DMS53 treated with DMSO at 0.1 percent for 48 hours (cell line): ENCODE data around the gene CYP26C1.

Experiments used
- DNase-seq: peaks from one replicate; lab custom pipeline; 2025; ENCODE audit not compliant: unreplicated experiment; lab: John Stamatoyannopoulos, UW

The CYP26C1 gene

DNA sequence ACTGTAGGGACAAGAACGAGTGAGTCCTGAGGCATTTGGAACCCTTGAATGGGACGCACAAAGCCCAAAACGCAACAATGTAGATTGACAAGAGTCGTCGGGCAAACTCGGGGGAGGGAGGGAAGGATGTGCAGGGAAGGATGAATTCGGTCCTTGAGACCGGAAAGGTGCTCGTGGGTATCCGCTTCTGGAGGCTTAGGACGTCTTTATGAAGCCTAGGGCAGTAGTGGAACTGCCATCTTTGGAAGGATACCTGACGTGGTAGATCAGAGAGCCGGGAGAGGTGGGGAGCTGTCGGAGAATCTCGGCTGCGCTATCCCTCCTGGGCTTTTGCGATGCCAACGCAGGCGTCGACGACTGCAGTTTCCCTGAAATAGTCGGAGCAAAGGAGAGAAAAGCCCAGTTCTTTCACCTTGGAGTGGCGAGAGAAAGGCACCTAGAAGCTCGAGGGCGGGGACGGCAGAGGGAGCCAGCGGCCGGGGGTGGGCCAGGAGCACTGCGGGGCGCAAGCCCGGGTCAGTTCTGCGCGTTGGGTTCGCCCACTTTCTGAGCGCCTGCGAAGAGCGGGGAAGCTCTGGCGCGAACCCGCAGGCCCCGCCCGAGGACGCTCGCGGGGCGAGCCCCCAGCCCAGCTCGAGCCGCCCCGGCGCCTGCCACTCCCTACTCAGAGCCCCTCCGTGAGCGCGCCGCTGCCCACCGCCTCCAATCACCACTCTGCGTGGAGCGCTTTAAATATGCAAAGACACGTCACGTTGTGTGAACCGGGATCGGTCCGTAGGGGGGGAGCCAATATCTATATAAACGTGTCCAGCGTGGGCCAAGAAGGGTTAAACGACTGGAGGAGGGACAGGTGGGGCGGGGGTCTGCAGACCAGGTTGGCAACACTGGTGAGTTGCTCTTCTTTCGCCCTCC, at the start of gene CYP26C1:
Gene CYP26C1, plus strand, starts transcription at position 824 of the 912 bp plus-strand sequence. CDS start 466 bp downstream, outside the sequence.
- DNase-seq = no peak

GRCh38 chr10:93015722-93016121, 44.9 kb upstream of the CYP26C1 start:
- no peak for DNase-seq

- no peak for DNase-seq
Observed at GRCh38 chr10:93023013-93023650, 37.5 kb upstream of the CYP26C1 start.

DNA sequence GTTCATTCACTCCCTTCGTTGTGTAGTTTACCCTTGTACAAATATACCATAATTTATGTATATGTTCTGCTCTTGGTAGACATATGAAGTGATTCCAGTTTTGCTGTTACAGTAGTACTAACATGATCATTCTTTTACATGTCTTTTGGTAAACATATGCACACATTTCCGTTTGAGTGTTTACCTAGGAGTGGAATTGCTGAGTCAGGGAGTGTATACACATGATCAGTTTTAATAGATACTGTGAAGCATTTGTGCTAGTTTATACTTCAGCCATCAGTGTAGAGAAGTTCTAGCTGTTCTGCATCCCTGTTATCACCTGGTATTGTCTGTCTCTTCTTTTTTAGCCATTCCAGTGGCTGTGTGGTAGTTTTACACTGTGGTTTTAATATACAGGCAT, 34.5 kb upstream of the CYP26C1 start:
- DNase-seq = no peak

- no peak for DNase-seq
Observed at GRCh38 chr10:93027508-93027907, 33.1 kb upstream of the CYP26C1 start.

GRCh38 chr10:93028883-93029282, 31.7 kb upstream of the CYP26C1 start:
- no peak for DNase-seq

DNA sequence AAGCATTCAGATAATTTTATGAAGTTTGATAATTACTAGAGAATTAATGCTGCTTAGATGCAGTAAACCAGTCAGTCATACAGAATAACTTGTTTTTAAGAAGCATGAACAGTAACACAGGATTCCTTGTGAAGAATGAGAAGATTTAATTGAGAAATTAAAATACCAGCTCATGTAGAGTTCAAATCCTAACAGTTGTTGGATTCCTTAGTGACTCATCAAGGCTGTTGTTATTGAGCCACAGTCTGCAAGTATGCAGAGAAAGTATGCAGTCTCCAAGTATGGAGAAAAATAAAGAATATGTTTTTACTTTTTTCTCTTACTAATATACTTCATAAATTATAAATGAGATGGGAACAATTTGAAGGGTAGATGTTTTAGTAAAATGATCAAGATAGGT, 30.2 kb upstream of the CYP26C1 start:
- DNase-seq = no peak

- DNase-seq = no peak
Observed at GRCh38 chr10:93032105-93032808, 28.3 kb upstream of the CYP26C1 start.

- DNase-seq = no peak
Observed at GRCh38 chr10:93032809-93033137, 27.8 kb upstream of the CYP26C1 start.

DNA sequence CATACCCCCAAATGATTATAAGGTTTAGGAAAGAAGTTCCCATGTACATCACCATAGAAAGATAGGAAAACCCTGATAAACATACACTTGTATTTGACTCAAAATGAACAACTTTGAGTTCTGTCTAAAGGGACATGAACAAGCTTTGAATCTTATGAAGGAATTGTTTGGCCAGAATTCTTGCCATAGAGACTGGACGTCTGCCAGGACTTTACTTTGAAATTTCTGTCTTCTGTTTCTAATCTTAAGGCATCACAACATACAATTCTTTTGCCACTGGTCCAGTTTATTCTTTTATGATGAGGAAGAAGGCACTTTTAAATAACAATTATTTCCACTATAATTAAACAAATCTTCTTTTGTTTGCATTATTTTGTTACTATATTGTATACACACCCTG, 26.2 kb upstream of the CYP26C1 start:
- no peak for DNase-seq

DNA sequence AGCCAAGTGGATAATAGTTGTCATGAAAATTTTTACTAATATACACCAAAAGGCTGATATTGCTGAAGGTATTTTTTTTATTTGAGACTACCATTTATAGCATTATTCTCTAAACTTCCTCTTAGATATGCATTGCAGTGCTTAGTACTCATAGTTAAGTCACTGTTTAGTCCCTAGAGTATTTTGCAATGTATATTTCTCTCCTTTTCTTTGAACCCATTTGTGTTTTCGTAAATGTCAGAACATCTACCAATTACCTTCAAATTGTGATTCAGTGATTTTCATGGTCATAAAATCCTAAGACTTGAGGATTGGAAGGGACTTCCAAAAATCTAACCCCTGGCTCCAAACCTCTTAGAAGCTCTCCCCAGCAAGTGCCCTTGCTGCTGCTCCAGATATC, 21.5 kb upstream of the CYP26C1 start:
- no peak for DNase-seq

DNA sequence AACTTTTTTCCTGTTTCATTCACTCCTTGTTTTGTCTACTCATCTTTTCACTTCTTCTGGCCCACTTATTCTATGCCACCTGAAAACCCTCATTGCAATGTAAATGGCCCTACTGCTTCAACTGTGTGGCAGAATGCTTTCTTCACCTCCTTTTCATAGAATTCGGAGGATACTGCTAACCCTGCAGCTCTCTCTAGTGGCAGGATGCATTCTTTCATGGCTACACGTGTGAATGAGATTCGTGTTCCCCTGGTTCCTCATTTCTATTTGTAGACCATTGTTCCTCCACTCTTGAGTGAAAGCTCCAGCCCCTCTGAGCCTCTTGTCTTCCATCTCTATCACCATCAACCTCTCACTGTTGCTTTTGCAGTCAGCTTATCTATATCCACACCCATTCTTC, 20.9 kb upstream of the CYP26C1 start:
- DNase-seq = no peak

DNA sequence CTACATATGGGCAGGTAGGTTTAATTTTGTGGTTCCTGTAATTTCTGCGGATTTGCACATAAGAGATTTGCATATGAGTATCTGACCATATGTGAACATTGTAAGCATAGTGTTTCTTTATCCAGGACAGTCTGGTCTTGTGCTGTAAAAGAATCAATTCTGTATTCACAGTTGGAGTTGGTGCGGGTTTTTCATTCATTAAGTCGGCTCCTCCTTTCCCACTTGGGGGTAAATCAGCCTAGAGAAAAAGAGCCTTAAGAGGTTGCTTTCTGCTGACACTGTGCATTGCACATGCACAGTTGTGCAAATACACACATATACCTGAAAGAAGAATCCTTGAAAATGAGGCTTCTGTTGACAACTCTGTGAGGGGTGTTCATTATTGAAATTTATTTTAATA, 6.1 kb upstream of the CYP26C1 start:
- no peak for DNase-seq

DNA sequence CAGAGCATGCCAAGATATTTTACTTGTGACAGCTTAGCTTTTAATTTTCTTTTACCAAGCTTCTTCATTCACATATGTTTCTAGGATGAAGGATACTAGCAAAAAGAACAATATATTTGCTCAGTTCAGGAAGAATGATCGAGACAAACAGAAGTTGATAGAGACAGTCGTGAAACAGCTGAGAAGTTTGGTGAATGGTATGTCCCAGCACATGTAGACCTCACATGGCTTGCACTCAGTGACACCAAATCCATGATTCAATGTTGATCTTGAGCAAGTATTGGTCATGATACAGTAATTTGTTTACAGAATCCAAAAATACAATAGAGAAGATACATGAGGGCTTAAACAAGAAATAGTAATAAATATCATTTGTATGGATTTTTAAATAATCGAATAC, 2.5 kb upstream of the CYP26C1 start:
- no peak for DNase-seq

GRCh38 chr10:93060887-93061593, 442 bp downstream of the CYP26C1 start:
- no peak for DNase-seq

DNA sequence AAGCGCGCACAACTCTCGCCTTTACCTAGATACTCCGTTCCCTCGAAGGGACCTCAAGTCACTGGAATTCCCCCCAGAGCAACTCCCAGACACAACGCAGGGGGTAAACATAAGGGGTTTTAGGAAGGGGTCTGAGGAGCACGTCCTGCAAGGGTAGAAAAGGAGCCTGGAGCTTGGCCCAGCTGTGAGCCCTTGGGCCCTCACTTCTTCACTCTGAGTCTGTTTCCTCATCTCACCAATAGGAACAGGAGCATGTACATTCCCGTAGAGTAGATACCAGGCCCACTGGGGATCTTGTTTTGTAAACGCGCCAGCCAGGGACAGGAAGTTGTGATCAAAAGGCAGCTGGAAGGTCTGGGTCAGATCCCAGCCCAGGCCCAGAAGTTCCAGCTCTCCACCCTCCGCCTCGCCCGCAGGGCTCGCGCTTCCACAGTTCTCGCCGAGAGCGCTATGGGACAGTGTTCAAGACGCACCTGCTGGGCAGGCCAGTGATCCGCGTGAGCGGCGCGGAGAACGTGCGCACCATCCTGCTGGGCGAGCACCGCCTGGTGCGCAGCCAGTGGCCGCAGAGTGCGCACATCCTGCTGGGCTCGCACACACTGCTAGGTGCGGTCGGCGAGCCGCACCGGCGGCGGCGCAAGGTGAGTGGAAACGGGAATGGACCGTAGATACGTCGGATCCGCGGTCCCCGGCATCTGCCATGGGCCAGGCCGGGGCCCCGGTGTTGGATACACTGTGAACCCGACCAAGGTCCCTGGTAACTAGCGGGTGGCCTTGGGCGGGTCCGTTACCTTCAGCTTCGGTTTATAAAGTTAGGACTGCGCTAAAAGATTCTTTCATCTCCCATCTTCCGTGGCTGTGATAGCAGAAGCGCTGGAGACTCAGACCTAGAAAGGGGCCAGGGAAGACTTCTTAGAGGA, 1.3 kb downstream of the CYP26C1 start:
- DNase-seq = peak; percentile 35

- DNase-seq = peak; percentile 48
Observed at GRCh38 chr10:93062514-93063143, 2.0 kb downstream of the CYP26C1 start.

GRCh38 chr10:93063144-93063976, 2.8 kb downstream of the CYP26C1 start:
- DNase-seq = no peak
